IMR-90 (cell line): ENCODE data around the gene OCSTAMP. TPM values are rescaled to one million over a fixed set of nuclear protein-coding genes. Genes with fewer than 3 reads are reported as not detected.

Source experiments
- ATAC-seq: fragments of 200-7000 bp; cut with Tn5 transposase; 2 replicates; pipeline ENCODE4 v1.9.1; 2020; ENCODE audit warnings: low read depth, mild to moderate bottlenecking, moderate library complexity
- BruUV-seq: library from RNA; stranded (reverse); fragments of 400-500 nt; replicated peaks from 2 replicates; lab custom pipeline; 2021; lab: Mats Ljungman, UMichigan
- CTCF ChIA-PET: fragments of 300-600 bp; formaldehyde crosslinking; extraction: SDS; loops from one replicate; lab custom pipeline; 2021; ENCODE audit warnings: antibody characterized with exemption; lab: Yijun Ruan, JAX
- POLR2A ChIA-PET: fragments of 300-600 bp; sonication (Branson Sonifier 250); formaldehyde crosslinking; loops from one replicate; lab custom pipeline; 2022; ENCODE audit warnings: antibody characterized with exemption; ENCODE audit not compliant: unreplicated experiment; lab: Charles Lee
- DNase-seq: peaks from one replicate; pipeline ENCODE4 v3.0.0; 2013
- H2AFZ ChIP-seq: replicated peaks from 2 replicates; pipeline ENCODE3; 2013; ENCODE audit warnings: low read length, mild to moderate bottlenecking; ENCODE audit not compliant: poor library complexity
- H2AK5ac ChIP-seq: 2 replicates; pipeline ENCODE4 v1.6.1; 2013; ENCODE audit warnings: low read depth, low read length, inconsistent platforms
- H2AK9ac ChIP-seq: replicated peaks from 2 replicates; pipeline ENCODE3; 2013; ENCODE audit warnings: mild to moderate bottlenecking, low read depth, low read length, moderate library complexity; ENCODE audit not compliant: poor library complexity
- H2BK120ac ChIP-seq: 2 replicates; pipeline ENCODE4 v1.6.1; 2013; ENCODE audit warnings: low read depth, low read length, inconsistent platforms
- H2BK15ac ChIP-seq: 3 replicates; pipeline ENCODE4 v1.6.1; 2013; ENCODE audit warnings: low read depth, low read length, inconsistent platforms
- H2BK20ac ChIP-seq: 2 replicates; pipeline ENCODE4 v1.6.1; 2013; ENCODE audit warnings: low read depth, mild to moderate bottlenecking, inconsistent platforms, low read length, moderate library complexity
- H2BK5ac ChIP-seq: 2 replicates; pipeline ENCODE4 v1.6.1; 2013; ENCODE audit warnings: mild to moderate bottlenecking, low read depth, low read length, inconsistent platforms; ENCODE audit not compliant: poor library complexity, severe bottlenecking
- H3K14ac ChIP-seq: replicated peaks from 2 replicates; pipeline ENCODE4 v1.6.1; 2013; ENCODE audit warnings: low read depth, low read length, inconsistent platforms
- H3K18ac ChIP-seq: 2 replicates; pipeline ENCODE4 v1.6.1; 2013; ENCODE audit warnings: low read depth, low read length, control low read depth
- H3K23ac ChIP-seq: 2 replicates; pipeline ENCODE4 v1.6.1; 2013; ENCODE audit warnings: low read depth, low read length, inconsistent platforms
- H3K27ac ChIP-seq: 2 replicates; pipeline ENCODE4 v1.5.1; 2013; ENCODE audit warnings: mild to moderate bottlenecking, control low read depth, low read length; ENCODE audit not compliant: insufficient read depth
- H3K27me3 ChIP-seq: 2 replicates; pipeline ENCODE4 v1.6.1; 2013; ENCODE audit warnings: low read length; ENCODE audit not compliant: control insufficient read depth, insufficient read depth
- H3K36me3 ChIP-seq: 2 replicates; pipeline ENCODE4 v1.6.1; 2013; ENCODE audit warnings: low read length, mixed read lengths; ENCODE audit not compliant: control insufficient read depth, insufficient read depth
- H3K4ac ChIP-seq: 2 replicates; pipeline ENCODE4 v1.6.1; 2013; ENCODE audit warnings: low read depth, low read length, inconsistent platforms
- H3K4me1 ChIP-seq: 2 replicates; pipeline ENCODE4 v1.6.1; 2013; ENCODE audit warnings: low read length, mixed read lengths; ENCODE audit not compliant: control insufficient read depth, insufficient read depth
- H3K4me2 ChIP-seq: 2 replicates; pipeline ENCODE4 v1.6.1; 2013; ENCODE audit warnings: low read depth, mild to moderate bottlenecking, control low read depth, low read length, moderate library complexity
- H3K4me3 ChIP-seq: 2 replicates; pipeline ENCODE4 v1.5.1; 2013; ENCODE audit warnings: low read depth, mild to moderate bottlenecking, control low read depth, low read length, moderate library complexity; ENCODE audit not compliant: insufficient read depth
- H3K56ac ChIP-seq: 2 replicates; pipeline ENCODE4 v1.6.1; 2013; ENCODE audit warnings: low read length, inconsistent platforms; ENCODE audit not compliant: insufficient read depth; ENCODE audit errors: extremely low read depth
- H3K79me1 ChIP-seq, 2 experiments: 2 replicates each; pipeline ENCODE4 v1.6.1; 2013; ENCODE audit warnings: low read length in 2 of 2, inconsistent platforms in 1 of 2, low read depth in 1 of 2
- H3K9ac ChIP-seq: 2 replicates; pipeline ENCODE4 v1.6.1; 2013; ENCODE audit warnings: low read depth, low read length, control low read depth
- H3K9me1 ChIP-seq: 2 replicates; pipeline ENCODE4 v1.6.1; 2013; ENCODE audit warnings: low read length, inconsistent platforms; ENCODE audit not compliant: insufficient read depth
- H3K9me3 ChIP-seq: 2 replicates; pipeline ENCODE4 v1.6.1; 2013; ENCODE audit warnings: low read length; ENCODE audit not compliant: control insufficient read depth, insufficient read depth
- H4K20me1 ChIP-seq: 2 replicates; pipeline ENCODE4 v1.6.1; 2013; ENCODE audit warnings: low read length, inconsistent platforms; ENCODE audit not compliant: insufficient read depth
- H4K5ac ChIP-seq: 2 replicates; pipeline ENCODE4 v1.6.1; 2013; ENCODE audit warnings: mild to moderate bottlenecking, low read depth, low read length, control low read depth
- H4K8ac ChIP-seq, 2 experiments: 2 replicates each; pipeline ENCODE4 v1.6.1; 2013; ENCODE audit warnings: low read depth in 2 of 2, low read length in 2 of 2, control low read depth in 1 of 2, inconsistent platforms in 1 of 2
- H4K91ac ChIP-seq: 2 replicates; pipeline ENCODE4 v1.6.1; 2013; ENCODE audit warnings: low read depth, low read length, inconsistent platforms; ENCODE audit not compliant: insufficient read depth
- MAFK ChIP-seq: IDR thresholded peaks from 2 replicates; pipeline ENCODE4 v1.6.1; 2012; ENCODE audit warnings: low read depth, low read length, improper control_type of control experiment
- MAZ ChIP-seq: IDR thresholded peaks from 2 replicates; pipeline ENCODE4 v1.6.1; 2012; ENCODE audit warnings: low read depth, mild to moderate bottlenecking, low read length, improper control_type of control experiment, moderate library complexity, borderline replicate concordance
- WGBS, 2 experiments: methylation state at CpG; one replicate each; pipeline versions ENCODE4 v1.1.5 to v1.1.7; 2013; ENCODE audit warnings: missing lambda C conversion rate in 2 of 2; ENCODE audit not compliant: insufficient read length in 1 of 2; ENCODE audit errors: extremely low coverage in 2 of 2; 5-methylcytosine and 5-hydroxymethylcytosine counted together
- dilution Hi-C: fragments of 300-500 bp; cut with HindIII; formaldehyde crosslinking; loops from one replicate; pipeline ENCODE4 v1.14.3; 2018; ENCODE audit warnings: low sequenced_read_pairs; ENCODE audit not compliant: unreplicated experiment
- in situ Hi-C: fragments of 300-500 bp; cut with MboI; formaldehyde crosslinking; loops from 3 replicates; pipeline ENCODE4 v1.14.3; 2019; ENCODE audit warnings: low sequenced_read_pairs, inconsistent platforms, mixed read lengths
- intact Hi-C: fragments of 100-400 bp; cut with micrococcal nuclease; formaldehyde crosslinking; loops from 2 replicates; pipeline ENCODE4 v1.10.0; 2022
- polyA plus RNA-seq, 3 experiments: library from polyadenylated mRNA; depleted of rRNA; stranded (reverse); fragments of >200 nt; gene quantifications; 2 replicates each; pipeline ENCODE4 v1.2.3, GENCODE V29; 2012; ENCODE audit warnings: low replicate concordance in 1 of 3
- total RNA-seq: library from RNA; depleted of rRNA; stranded (reverse); fragments of >200 nt; gene quantifications from 2 replicates; pipeline ENCODE4 v1.2.3, GENCODE V29; 2012

Gene OCSTAMP
- total and polyA plus RNA-seq, 2 of the 4 experiments (the other 2 are of a cell fraction) = not detected

- no peaks in the 10 kb centered on the region for H3K4me1 ChIP-seq
- no peak overlapping the region for H3K14ac ChIP-seq
- no peak overlapping the region for H2BK15ac ChIP-seq
- TF ChIP-seq MAZ (no peak), MAFK (peak; percentile 15; the same call in 1 of the 2 replicates)
- no peak overlapping the region for H3K9ac ChIP-seq
- no peak overlapping the region for H2BK120ac ChIP-seq
- no peak overlapping the region for H4K91ac ChIP-seq
- H4K8ac ChIP-seq = no peak overlapping the region
- no peak overlapping the region for H2AK5ac ChIP-seq
- H3K79me1 ChIP-seq = no peaks in the 10 kb centered on the region
- no peak overlapping the region for H2AFZ ChIP-seq
- no peak overlapping the region for H4K5ac ChIP-seq
- H3K27ac ChIP-seq = no peak overlapping the region
- H3K4me3 ChIP-seq = no peak overlapping the region
- no peaks in the 10 kb centered on the region for H3K9me1 ChIP-seq
- no peak overlapping the region for H2BK20ac ChIP-seq
- no peak overlapping the region for H2BK5ac ChIP-seq
- BruUV-seq = no TSS peak
- H4K20me1 ChIP-seq = no peaks in the 10 kb centered on the region
- no peak overlapping the region for H3K23ac ChIP-seq
- DNase-seq = no peak
- ChIA-PET CTCF (no interaction called here), POLR2A (no interaction called here)
- ATAC-seq = no peak
- intact Hi-C loops = no loop called here
- no peaks in the 10 kb centered on the region for H3K36me3 ChIP-seq
- H3K56ac ChIP-seq = no peak overlapping the region
- H3K18ac ChIP-seq = no peak overlapping the region
- dilution Hi-C loops = no loop called here
- no peak overlapping the region for H2AK9ac ChIP-seq
- no peaks in the 10 kb centered on the region for H3K27me3 ChIP-seq
- no peak overlapping the region for H3K4ac ChIP-seq
- no peaks in the 10 kb centered on the region for H3K9me3 ChIP-seq
- H3K4me2 ChIP-seq = no peak overlapping the region
- 83% methylated on average over 1 of the region's 3 CpGs; no CpG with 5 or more reads in 1 of the 2 experiments for WGBS, 2 experiments
- in situ Hi-C loops = loop anchor here (5.0 kb wide), 1 partner anchor 163 kb away; no protein-coding TSS in a partner anchor
Observed at GRCh38 chr20:46519471-46520068, 30.9 kb downstream of the OCSTAMP start.
